Calu3 (cell line): Measurements from ENCODE around the gene RABGAP1L. TPM values are rescaled to one million over a fixed set of nuclear protein-coding genes. Genes with fewer than 3 reads are reported as not detected.

Experiments used
- BruUV-seq: library from RNA; stranded (reverse); fragments of 400-500 nt; replicated peaks from 2 replicates; lab custom pipeline; 2021; lab: Mats Ljungman, UMichigan
- CTCF ChIA-PET: fragments of 300-600 bp; sonication (Branson Sonifier 250); formaldehyde crosslinking; loops from one replicate; lab custom pipeline; 2022; ENCODE audit warnings: antibody characterized with exemption; lab: Charles Lee
- DNase-seq: peaks from one replicate; pipeline ENCODE4 v3.0.0; 2022
- H3K27ac Mint-ChIP-seq: one replicate; pipeline ENCODE4 v1.8.0; 2022; ENCODE audit warnings: mixed read lengths; ENCODE audit not compliant: unreplicated experiment
- H3K27me3 Mint-ChIP-seq: one replicate; pipeline ENCODE4 v1.8.0; 2022; ENCODE audit warnings: mixed read lengths; ENCODE audit not compliant: unreplicated experiment
- H3K36me3 Mint-ChIP-seq: one replicate; pipeline ENCODE4 v1.8.0; 2022; ENCODE audit warnings: mild to moderate bottlenecking, moderate library complexity, mixed read lengths; ENCODE audit not compliant: insufficient read depth, unreplicated experiment
- H3K4me1 Mint-ChIP-seq: one replicate; pipeline ENCODE4 v1.8.0; 2022; ENCODE audit warnings: mild to moderate bottlenecking, low read depth, mixed read lengths; ENCODE audit not compliant: unreplicated experiment
- H3K4me3 Mint-ChIP-seq: one replicate; pipeline ENCODE4 v1.8.0; 2022; ENCODE audit warnings: mild to moderate bottlenecking, low read depth, moderate library complexity, mixed read lengths; ENCODE audit not compliant: unreplicated experiment
- H3K9me3 Mint-ChIP-seq: one replicate; pipeline ENCODE4 v1.8.0; 2022; ENCODE audit warnings: low read depth, mixed read lengths; ENCODE audit not compliant: unreplicated experiment
- intact Hi-C: fragments of 100-400 bp; cut with micrococcal nuclease; formaldehyde crosslinking; loops from one replicate; pipeline ENCODE4 v1.10.0; 2022; ENCODE audit not compliant: unreplicated experiment
- total RNA-seq: library from RNA; stranded (reverse); gene quantifications from 2 replicates; pipeline ENCODE4 v1.2.3, GENCODE V29; 2022
- TF ChIP-seq, protein P1 (sequence below): fragments of 200-600 bp; IDR thresholded peaks from one replicate; pipeline ENCODE4 v1.8.0; 2022; ENCODE audit warnings: antibody characterized with exemption; ENCODE audit not compliant: unreplicated experiment

The RABGAP1L gene
- total RNA-seq, 1 experiment from 2014 or later, result 135 TPM

DNA sequence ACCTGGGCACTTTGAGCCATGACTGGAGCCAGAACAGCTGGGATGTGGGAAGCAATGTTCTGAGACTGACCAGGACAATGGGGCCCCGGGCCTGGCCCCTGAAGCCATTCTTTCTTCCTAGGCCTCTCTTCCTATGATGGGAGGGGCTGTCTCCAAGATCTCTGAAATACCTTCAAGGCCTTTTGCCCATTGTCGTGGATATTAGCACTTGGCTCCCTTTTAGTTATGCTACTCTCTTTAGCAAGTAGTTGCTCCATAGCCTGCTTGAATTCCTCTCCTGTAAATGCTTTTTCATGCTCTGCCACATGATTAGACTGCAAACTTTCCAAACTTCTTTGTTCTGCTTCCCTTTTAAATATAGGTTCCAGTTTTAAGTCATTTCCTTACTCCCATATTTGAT lies 577.5 kb downstream of the RABGAP1L start:
- intact Hi-C loops, result no loop called here
- Mint-ChIP-seq H3K27me3 (no peaks in the 10 kb centered on the region), H3K4me1 (no peaks in the 10 kb centered on the region), H3K4me3 (no peak overlapping the region), H3K36me3 (no peaks in the 10 kb centered on the region), H3K9me3 (no peaks in the 10 kb centered on the region), H3K27ac (no peak overlapping the region)
- DNase-seq, result no peak
- TF ChIP-seq, protein P1, sequence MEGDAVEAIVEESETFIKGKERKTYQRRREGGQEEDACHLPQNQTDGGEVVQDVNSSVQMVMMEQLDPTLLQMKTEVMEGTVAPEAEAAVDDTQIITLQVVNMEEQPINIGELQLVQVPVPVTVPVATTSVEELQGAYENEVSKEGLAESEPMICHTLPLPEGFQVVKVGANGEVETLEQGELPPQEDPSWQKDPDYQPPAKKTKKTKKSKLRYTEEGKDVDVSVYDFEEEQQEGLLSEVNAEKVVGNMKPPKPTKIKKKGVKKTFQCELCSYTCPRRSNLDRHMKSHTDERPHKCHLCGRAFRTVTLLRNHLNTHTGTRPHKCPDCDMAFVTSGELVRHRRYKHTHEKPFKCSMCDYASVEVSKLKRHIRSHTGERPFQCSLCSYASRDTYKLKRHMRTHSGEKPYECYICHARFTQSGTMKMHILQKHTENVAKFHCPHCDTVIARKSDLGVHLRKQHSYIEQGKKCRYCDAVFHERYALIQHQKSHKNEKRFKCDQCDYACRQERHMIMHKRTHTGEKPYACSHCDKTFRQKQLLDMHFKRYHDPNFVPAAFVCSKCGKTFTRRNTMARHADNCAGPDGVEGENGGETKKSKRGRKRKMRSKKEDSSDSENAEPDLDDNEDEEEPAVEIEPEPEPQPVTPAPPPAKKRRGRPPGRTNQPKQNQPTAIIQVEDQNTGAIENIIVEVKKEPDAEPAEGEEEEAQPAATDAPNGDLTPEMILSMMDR, result no peak
- no TSS peak for BruUV-seq
- CTCF ChIA-PET, result no interaction called here

DNA sequence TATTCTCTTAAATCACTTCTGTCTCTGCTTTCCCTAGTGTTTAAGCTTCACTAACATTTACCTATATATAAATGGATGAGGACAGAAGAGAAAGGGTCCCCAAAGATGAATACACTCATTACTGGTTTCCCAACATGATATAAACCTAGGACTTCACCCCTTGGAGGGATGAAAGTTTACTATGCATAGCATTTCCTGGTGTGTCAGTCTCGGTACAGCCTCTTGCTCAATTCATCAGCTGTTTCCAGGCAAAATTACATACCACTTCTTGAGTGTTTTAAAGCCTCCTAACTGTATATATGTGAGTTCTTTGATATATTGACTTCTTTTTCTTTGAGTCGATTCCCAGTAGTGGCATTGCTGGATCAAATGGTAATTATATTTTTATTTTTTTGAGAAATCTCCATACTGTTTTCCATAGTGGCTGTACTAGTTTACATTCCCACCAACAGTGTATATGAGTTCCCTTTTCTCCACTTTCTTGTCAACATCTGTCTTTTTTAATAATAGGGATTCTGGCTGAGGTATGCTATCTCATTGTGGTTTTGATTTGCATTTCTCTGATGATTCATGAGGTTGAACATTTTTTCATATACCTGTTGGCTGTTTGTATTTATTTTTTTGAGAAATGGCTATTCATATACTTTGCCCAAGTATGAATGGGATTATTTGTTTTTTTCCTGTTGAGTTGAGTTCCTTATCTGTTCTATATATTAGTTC lies 581.1 kb downstream of the RABGAP1L start:
- no TSS peak for BruUV-seq
- intact Hi-C loops, result loop anchor here (1.0 to 5.0 kb wide), 2 partner anchors 482 to 1318 kb away; no protein-coding TSS in a partner anchor
- DNase-seq, result no peak
- TF ChIP-seq, protein P1, result no peak
- Mint-ChIP-seq H3K27ac (no peak overlapping the region), H3K4me3 (no peak overlapping the region), H3K9me3 (no peaks in the 10 kb centered on the region), H3K27me3 (no peaks in the 10 kb centered on the region), H3K4me1 (no peaks in the 10 kb centered on the region), H3K36me3 (no peaks in the 10 kb centered on the region)
- CTCF ChIA-PET, result no interaction called here

DNA sequence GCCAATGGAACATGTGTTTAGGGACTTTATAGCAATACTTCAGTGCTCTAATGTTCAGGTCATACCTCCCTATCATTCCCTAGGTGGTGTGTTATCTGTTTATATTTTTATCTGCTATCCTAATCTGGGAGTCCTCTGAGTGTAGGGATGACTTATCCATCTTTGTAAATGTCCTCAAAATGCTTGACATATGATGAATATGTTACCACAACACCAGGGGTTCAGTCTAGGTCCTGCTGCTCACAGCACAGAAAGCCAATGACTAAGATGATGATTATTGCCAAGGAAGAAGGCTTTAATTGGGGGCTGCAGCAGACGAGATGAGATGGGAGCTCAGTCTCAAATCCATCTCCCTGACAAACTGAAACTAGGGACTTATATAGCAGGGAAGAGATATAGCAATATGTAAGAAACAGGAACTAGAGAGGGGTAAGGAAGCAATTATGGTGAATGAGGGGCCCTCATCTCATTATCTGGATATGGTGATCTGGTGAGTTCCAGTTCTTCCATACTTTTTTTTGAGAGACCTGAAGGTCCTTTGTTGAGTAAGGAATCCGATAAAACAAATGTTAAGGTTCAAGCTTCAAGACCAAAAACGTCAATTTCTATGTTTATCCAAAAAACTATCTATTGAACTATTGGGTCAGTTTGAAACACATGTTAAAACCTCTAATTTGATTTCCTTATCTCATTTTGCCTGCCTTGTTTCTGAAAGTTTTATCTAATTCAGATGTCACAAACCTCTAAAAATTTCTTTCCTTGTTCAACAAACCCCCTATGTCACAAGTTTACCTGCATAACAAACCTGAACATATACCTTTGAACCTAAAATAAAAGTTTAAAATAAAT lies 583.7 kb downstream of the RABGAP1L start:
- H3K9me3 Mint-ChIP-seq, result no peaks in the 10 kb centered on the region
- DNase-seq, result no peak
- no peaks in the 10 kb centered on the region for H3K36me3 Mint-ChIP-seq
- H3K27me3 Mint-ChIP-seq, result no peaks in the 10 kb centered on the region
- no peaks in the 10 kb centered on the region for H3K4me1 Mint-ChIP-seq
- TF ChIP-seq, protein P1, result no peak
- CTCF ChIA-PET, result interaction anchor here (0.7 to 1.2 kb wide), 2 partner anchors 481 to 522 kb away, joined by 3 to 10 read pairs; no protein-coding TSS in a partner anchor
- intact Hi-C loops, result loop anchor here (5.0 kb wide), 1 partner anchor 1321 kb away; no protein-coding TSS in a partner anchor
- H3K27ac Mint-ChIP-seq, result no peak overlapping the region
- no TSS peak for BruUV-seq
- H3K4me3 Mint-ChIP-seq, result no peak overlapping the region

DNA sequence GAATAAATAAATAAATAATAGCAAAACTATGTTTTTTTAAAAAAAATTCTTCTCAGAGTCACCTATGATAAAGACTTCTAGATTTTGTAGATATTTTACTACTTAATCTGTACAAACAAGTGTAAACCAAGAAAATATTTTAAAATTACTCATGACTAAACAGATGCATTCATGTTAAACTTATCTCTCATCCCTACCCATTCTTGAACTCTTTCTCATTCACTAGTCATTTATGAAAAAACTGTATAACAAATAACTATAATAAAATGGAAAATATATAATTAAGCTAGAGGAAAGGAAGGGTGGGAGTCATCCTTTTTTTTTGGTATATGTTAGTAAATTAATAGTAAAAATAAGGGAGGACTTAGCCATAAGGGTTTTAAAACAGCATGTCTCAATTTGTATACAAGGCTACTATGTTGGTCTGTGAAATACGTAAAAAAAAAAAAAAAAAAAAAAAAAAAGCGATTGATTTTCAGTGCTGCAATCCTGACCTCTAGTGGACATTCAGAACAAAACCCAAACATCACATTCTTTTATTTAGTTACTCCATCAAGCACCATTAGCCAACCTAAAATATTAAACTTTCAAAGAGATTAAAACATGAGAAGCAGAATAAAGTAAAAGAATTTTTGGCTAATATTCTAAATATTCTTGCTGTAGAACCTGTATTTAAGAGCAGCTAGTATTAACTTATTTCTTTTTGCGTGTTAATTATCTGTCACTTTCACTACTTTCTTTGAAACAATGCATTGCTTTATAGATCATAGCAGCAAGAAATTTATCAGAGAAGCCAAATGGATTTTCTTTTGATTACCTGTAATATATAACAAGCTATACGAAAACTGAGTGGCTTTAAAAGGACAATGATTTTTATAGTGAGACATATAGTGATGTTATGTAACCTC lies 584.6 kb downstream of the RABGAP1L start:
- intact Hi-C loops, result loop anchor here (1.0 to 5.0 kb wide), 3 partner anchors 482 to 1322 kb away; no protein-coding TSS in a partner anchor
- Mint-ChIP-seq H3K27ac (no peak overlapping the region), H3K36me3 (no peaks in the 10 kb centered on the region), H3K4me1 (no peaks in the 10 kb centered on the region), H3K9me3 (no peaks in the 10 kb centered on the region), H3K27me3 (no peaks in the 10 kb centered on the region), H3K4me3 (no peak overlapping the region)
- TF ChIP-seq, protein P1, result peak; percentile 56
- CTCF ChIA-PET, result interaction anchor here (0.7 to 1.2 kb wide), 2 partner anchors 482 to 523 kb away, joined by 3 to 10 read pairs; no protein-coding TSS in a partner anchor
- no peak for DNase-seq
- BruUV-seq, result no TSS peak
